Measurements from ENCODE around the gene HCRTR1.

- no peak for TF ChIP-seq TEAD4 (IDR thresholded peaks at IDR 0.05)
- TF ChIP-seq EP300 (IDR thresholded peaks at IDR 0.05; ENCODE audit: borderline replicate concordance): no peak
- TF ChIP-seq NFIC (IDR thresholded peaks at IDR 0.05): no peak
- peak; percentile 33; the same call in 1 of the 2 replicates for TF ChIP-seq RAD21 (IDR thresholded peaks at IDR 0.05; ENCODE audit: low read depth)
- TF ChIP-seq, protein P1, sequence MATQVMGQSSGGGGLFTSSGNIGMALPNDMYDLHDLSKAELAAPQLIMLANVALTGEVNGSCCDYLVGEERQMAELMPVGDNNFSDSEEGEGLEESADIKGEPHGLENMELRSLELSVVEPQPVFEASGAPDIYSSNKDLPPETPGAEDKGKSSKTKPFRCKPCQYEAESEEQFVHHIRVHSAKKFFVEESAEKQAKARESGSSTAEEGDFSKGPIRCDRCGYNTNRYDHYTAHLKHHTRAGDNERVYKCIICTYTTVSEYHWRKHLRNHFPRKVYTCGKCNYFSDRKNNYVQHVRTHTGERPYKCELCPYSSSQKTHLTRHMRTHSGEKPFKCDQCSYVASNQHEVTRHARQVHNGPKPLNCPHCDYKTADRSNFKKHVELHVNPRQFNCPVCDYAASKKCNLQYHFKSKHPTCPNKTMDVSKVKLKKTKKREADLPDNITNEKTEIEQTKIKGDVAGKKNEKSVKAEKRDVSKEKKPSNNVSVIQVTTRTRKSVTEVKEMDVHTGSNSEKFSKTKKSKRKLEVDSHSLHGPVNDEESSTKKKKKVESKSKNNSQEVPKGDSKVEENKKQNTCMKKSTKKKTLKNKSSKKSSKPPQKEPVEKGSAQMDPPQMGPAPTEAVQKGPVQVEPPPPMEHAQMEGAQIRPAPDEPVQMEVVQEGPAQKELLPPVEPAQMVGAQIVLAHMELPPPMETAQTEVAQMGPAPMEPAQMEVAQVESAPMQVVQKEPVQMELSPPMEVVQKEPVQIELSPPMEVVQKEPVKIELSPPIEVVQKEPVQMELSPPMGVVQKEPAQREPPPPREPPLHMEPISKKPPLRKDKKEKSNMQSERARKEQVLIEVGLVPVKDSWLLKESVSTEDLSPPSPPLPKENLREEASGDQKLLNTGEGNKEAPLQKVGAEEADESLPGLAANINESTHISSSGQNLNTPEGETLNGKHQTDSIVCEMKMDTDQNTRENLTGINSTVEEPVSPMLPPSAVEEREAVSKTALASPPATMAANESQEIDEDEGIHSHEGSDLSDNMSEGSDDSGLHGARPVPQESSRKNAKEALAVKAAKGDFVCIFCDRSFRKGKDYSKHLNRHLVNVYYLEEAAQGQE (IDR thresholded peaks at IDR 0.05; ENCODE audit: low read depth): no peak
- TF ChIP-seq, protein P2, sequence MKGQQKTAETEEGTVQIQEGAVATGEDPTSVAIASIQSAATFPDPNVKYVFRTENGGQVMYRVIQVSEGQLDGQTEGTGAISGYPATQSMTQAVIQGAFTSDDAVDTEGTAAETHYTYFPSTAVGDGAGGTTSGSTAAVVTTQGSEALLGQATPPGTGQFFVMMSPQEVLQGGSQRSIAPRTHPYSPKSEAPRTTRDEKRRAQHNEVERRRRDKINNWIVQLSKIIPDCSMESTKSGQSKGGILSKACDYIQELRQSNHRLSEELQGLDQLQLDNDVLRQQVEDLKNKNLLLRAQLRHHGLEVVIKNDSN (IDR thresholded peaks at IDR 0.05): no peak
- no peak for TF ChIP-seq TAF1 (IDR thresholded peaks at IDR 0.05; ENCODE audit: low read depth)
- TF ChIP-seq CEBPB (IDR thresholded peaks at IDR 0.05): no peak
- no peak for TF ChIP-seq CREB1 (IDR thresholded peaks at IDR 0.05; ENCODE audit: low read depth)
- TF ChIP-seq, protein P3, sequence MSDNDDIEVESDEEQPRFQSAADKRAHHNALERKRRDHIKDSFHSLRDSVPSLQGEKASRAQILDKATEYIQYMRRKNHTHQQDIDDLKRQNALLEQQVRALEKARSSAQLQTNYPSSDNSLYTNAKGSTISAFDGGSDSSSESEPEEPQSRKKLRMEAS (IDR thresholded peaks at IDR 0.05): no peak
- no peak for TF ChIP-seq YY1 (IDR thresholded peaks at IDR 0.05; ENCODE audit: low read depth)
- no peak for TF ChIP-seq FOXM1 (IDR thresholded peaks at IDR 0.05; ENCODE audit: borderline replicate concordance, low read depth)
- TF ChIP-seq TCF12 (IDR thresholded peaks at IDR 0.05; ENCODE audit: low read depth): no peak
- TF ChIP-seq EGR1 (IDR thresholded peaks at IDR 0.05): no peak
Observed at GRCh38 chr1:31633117-31633516, 15.6 kb downstream of the HCRTR1 start.
